HG02943 (cell line): ENCODE data around the gene TSPO2.
"Not testable (repeated sequence)": the region's sequence is repeated elsewhere in the genome, so short reads cannot be mapped to it uniquely, and the experiment has no call there.

Source experiments
- ATAC-seq: cut with Tn5 transposase; IDR thresholded peaks from one replicate; pipeline ENCODE4 v1.9.1; 2021; ENCODE audit warnings: mild to moderate bottlenecking, low read depth, moderate library complexity; ENCODE audit not compliant: unreplicated experiment

TSPO2 gene, protein sequence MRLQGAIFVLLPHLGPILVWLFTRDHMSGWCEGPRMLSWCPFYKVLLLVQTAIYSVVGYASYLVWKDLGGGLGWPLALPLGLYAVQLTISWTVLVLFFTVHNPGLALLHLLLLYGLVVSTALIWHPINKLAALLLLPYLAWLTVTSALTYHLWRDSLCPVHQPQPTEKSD

DNA sequence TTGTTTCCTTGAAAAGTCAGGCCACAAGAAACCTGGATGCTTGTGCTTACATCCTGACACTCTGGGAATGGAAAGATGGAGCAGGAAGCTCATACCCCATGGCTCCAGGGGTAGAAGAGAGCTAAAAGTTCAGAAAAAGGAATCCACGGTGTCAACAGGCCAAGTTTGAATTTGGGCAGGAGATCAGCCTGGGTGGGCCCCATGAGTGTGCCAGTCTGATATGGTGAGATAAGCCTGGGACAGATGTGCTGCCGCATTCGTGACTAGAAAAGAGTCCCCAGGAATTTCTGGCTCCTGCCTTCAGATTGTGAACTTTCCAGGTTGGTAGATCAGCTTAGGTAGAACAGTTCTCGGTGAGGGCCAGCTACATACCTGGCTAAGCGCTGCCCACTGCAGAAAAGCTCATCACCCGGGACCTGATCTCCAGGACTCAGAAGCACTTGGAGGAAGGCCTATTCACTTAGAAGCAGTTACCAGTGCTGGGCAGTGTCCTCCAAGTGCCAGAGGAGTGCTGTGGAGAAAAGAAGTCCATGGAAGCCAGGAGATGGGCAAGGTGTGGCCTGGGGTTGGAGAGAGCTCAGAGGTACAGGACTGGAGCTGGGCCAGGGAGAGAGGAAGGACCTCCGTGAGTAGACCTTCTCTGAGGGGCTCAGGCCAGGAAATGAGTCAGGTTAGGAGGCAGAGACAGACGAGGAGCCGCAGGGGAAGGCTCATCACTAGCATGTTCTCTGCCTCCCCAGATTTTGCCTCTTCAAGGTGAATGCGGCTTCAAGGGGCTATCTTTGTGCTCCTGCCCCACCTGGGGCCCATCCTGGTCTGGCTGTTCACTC lies at the start of gene TSPO2:
TSPO2 (plus strand) TSS at position 242 of the 830 bp plus-strand sequence; CDS start at position 761, 519 bp downstream.
- ATAC-seq, result no peak

DNA sequence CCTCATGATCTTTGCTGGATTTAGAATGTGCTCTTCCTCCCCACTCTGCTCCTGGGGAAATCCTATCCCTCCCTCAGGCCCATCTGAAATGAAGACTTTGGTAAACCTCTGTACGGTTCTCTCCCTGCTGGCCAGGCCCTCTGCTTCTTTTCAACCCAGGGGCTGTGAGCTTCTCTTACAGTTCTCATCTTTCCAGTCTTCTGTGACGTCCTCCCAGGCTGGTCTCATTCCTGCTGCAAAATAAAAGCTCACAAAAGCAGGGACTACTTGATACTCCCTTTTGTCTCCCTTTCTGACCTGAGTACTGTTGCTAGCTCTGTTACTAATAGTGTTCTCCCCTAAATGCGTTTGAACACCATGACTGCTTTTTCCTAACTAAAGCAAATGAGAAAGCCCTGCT lies 49.5 kb upstream of the TSPO2 start:
- ATAC-seq, result no peak

DNA sequence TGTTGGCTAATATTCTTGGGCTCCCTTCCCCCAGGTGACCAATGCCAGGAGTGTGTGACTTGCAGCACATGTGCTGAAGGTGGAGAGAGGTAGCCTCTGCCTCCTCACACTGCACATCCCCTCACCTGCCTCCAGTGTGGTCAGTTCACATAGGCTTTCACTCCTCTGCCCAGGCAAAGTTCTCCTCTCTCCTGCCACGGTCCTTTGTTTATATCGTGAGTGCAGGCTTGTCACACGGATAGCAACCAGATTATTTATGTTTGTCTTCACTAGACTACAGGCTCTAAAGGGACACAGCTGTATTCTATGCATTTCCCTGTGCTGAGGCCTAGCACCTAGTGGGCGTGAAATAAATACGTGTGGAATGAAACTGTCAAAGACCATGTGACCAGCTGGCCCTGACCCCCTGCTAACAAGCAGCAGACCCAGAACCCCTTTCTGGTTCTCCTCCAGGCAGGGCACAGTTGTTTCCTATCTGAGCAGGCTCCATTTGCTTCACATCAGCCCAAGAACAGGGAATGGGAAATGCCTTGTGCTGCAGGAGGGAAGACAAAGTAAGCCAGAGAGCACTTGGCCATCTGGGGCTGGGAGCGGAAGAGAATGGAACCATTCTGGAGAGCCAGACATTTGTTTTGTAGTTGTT lies 45.6 kb upstream of the TSPO2 start:
- no peak for ATAC-seq

- ATAC-seq, result no peak
Measured at GRCh38 chr6:40997234-40997957, 44.9 kb upstream of the TSPO2 start.

GRCh38 chr6:40998661-40999060 lies 43.6 kb upstream of the TSPO2 start:
- no peak for ATAC-seq

DNA sequence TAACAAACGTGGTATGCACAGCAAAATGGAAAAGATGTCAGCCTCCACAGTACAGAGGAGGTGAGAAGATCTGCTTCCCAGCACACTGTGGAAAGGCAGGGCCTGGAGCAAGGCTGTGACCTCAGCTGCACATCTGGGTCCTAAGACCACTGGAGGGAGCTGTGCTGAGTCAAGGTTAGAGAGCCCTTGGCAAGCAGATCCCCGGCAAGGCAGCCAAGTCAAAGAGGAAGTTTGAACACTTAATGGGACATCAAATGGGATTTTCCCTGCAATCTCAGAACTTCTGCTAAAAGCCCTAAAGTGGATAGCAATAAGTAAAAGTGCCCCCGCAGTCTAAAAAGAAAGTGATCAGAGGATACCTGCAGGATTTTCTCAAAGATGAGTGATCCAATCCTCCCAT lies 42.7 kb upstream of the TSPO2 start:
- no peak for ATAC-seq

DNA sequence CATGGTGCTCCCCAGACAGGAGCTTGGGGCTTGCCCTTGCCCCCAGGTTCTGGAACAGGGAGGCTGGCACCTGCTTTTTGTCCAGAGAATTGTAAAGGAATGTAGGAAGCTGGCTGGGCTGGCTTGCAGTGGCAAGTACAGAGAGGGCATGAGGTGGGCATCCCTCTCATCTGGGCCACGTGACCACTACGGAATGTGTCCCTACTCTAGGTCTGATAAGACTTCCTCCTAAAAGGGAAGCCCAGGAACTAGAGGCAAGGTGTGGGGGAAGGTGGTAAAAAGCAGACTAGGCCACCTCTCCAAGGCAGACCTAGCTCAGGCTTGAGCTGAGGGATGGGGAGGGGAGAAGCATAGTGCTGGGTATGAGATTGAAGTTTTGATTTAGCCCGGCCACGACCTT lies 42.0 kb upstream of the TSPO2 start:
- ATAC-seq, result no peak

DNA sequence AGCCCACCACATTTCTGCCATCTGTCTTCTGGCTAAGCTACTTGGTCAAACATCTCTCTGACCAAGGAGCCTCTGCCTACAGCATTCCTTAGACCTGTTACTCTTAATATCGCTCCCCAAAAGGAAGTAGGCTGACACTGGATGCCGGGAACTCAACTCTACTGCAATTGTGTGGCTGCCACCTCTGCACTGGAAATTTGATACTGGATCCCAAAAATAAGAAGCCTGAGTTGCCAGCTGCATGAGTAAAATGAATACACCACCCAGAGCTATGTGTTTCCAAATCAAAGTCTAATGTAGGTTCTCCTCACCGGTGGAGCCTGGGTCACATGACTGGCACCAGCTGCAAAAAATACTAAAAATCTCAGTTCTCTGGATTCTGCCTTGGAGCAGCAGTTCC lies 40.1 kb upstream of the TSPO2 start:
- no peak for ATAC-seq

GRCh38 chr6:41006217-41006616 lies 36.0 kb upstream of the TSPO2 start:
- not testable (repeated sequence) for ATAC-seq

GRCh38 chr6:41006980-41007379 lies 35.3 kb upstream of the TSPO2 start:
- not testable (repeated sequence) for ATAC-seq

DNA sequence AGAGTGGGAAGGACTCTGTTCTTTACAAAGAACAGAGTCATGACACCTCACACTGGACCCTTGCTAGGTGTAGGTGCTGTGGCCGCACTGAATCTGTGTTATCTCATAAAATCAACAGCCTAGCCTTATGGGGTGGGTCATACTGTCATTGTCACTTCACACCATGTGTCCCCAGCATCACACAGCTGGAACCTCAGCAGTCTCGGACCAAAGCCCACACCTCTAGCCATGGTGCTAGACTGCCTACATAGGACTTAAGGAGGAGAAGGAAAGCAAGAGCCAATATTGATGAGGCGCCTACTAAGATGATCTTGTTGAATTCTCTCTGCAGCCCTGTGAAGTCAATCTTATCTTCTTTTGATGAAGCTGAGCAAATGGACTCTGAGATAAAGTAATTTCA lies 34.3 kb upstream of the TSPO2 start:
- ATAC-seq, result no peak

- no peak for ATAC-seq
Measured at GRCh38 chr6:41009669-41010068, 32.6 kb upstream of the TSPO2 start.

DNA sequence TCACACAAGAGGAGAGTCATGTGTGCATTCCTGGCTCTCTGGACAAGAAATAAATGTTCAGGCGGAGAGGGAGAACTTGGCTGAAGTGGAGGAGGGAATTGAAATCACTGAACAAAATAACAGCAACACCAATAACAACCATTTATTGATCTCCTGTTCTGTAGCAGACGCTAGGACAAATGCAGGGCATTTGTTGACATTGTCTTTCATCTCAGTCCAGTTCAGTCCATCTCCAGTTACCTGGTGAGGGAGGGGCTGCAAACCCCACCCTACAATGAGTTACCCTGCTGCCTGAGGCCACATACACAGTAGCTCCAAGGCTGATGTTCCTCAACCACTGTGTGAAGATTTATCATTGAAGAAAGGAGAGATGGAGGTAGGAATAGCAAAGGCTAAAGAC lies 30.6 kb upstream of the TSPO2 start:
- no peak for ATAC-seq

- ATAC-seq, result no peak
Measured at GRCh38 chr6:41013466-41014153, 28.7 kb upstream of the TSPO2 start.

DNA sequence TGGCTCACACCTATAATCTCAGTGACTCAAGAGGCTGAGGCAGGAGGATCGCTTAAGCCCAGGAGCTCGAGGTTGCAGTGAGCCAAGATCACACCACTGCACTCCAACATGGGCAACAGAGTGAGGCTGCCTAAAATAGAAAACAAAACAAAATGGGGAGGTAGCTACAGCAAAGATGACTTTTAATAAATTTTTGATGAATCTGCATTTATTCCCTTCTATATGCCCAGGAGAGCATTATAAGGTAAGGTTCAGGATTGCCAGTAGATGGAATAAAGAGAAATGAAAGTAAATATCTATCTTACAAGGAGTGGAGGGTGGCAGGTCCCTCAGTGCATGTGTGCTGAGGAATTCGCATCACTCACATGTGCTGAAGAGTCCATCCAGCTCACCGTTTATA lies 27.5 kb upstream of the TSPO2 start:
- ATAC-seq, result no peak

- ATAC-seq, result not testable (repeated sequence)
Measured at GRCh38 chr6:41015860-41016259, 26.4 kb upstream of the TSPO2 start.

DNA sequence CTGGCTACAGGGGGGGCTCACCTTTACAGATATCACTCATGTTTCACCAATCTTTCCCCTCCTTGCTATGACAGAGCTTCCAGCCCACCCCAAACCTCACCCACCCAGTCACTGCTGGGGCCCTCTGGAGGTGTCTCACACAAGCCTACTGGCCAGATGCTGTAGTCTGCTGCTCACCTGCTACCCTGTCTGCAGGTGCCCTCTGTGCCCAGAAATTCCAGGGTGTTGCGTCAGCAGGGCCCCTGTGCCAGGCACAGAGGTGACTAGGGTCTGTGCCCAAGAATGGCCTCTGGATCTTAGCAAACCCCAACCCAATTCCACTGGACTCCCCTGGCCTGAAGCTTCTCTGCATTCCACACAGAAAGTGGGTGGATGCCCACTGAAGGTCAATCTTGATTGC lies 24.6 kb upstream of the TSPO2 start:
- ATAC-seq, result no peak

DNA sequence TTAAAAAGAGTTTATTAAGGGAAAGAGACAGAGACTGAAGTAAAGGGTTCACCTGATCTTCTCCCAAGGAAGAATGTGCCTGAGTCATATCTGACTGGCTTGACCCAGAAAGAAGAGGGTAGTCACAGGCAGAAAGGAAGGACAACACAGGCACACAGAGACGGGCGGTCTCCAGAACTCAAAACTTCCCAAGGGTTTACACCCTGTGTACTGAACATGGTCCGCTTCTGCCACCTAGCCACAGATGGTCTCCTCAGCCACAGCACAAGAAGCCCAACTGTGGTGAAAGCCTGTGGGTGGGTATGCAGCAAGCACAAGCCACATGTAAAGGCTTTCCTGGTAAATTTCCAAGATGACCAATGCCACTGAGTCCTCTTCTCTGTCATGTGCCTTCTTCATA lies 20.4 kb upstream of the TSPO2 start:
- ATAC-seq, result no peak

- no peak for ATAC-seq
Measured at GRCh38 chr6:41022294-41022693, 20.0 kb upstream of the TSPO2 start.

GRCh38 chr6:41023114-41023513 lies 19.2 kb upstream of the TSPO2 start:
- no peak for ATAC-seq
